ENCODE results near the gene PADI1.

GRCh38 chr1:17282836-17283235 is 77.9 kb downstream of the PADI1 start:
- no peak for TF ChIP-seq CTCF (IDR thresholded peaks at IDR 0.05; ENCODE audit: borderline replicate concordance, extremely low read depth, low read length, poor library complexity, severe bottlenecking)
- TF ChIP-seq EZH2 (IDR thresholded peaks at IDR 0.05; ENCODE audit: borderline replicate concordance, low read depth, low read length, severe bottlenecking) = no peak
